ENCODE data around the gene GNAZ.
A peak's percentile ranks its signal among the peaks of the same experiment; 100 is the strongest.

Gene GNAZ

GRCh38 chr22:23093051-23093788 is 22.9 kb downstream of the GNAZ start:
- TF ChIP-seq EP300 (IDR thresholded peaks at IDR 0.05; ENCODE audit: borderline replicate concordance) (no peak), NFIC (IDR thresholded peaks at IDR 0.05) (0 out of 2 replicates have a peak, but pooled peaks have one; percentile 44)

- TF ChIP-seq USF1 (IDR thresholded peaks at IDR 0.05): no peak
- TF ChIP-seq EP300 (IDR thresholded peaks at IDR 0.05; ENCODE audit: borderline replicate concordance): no peak
- TF ChIP-seq NFIC (IDR thresholded peaks at IDR 0.05): no peak
- no peak for TF ChIP-seq FOXM1 (IDR thresholded peaks at IDR 0.05; ENCODE audit: borderline replicate concordance, low read depth)
- no peak for TF ChIP-seq TCF12 (IDR thresholded peaks at IDR 0.05; ENCODE audit: low read depth)
- no peak for TF ChIP-seq EGR1 (IDR thresholded peaks at IDR 0.05)
- TF ChIP-seq REST (IDR thresholded peaks at IDR 0.05; ENCODE audit: low read depth): no peak
Observed at GRCh38 chr22:23094260-23094659, 23.9 kb downstream of the GNAZ start.

- no peak for TF ChIP-seq CREB1 (IDR thresholded peaks at IDR 0.05; ENCODE audit: low read depth)
- TF ChIP-seq EGR1 (IDR thresholded peaks at IDR 0.05): no peak
- no peak for TF ChIP-seq EP300 (IDR thresholded peaks at IDR 0.05; ENCODE audit: borderline replicate concordance)
- TF ChIP-seq NFIC (IDR thresholded peaks at IDR 0.05): no peak
- no peak for TF ChIP-seq TCF12 (IDR thresholded peaks at IDR 0.05; ENCODE audit: low read depth)
- no peak for TF ChIP-seq ZBTB7A (IDR thresholded peaks at IDR 0.05; ENCODE audit: low read depth)
- no peak for TF ChIP-seq TEAD4 (IDR thresholded peaks at IDR 0.05)
- no peak for TF ChIP-seq YY1 (IDR thresholded peaks at IDR 0.05; ENCODE audit: low read depth)
- no peak for TF ChIP-seq REST (IDR thresholded peaks at IDR 0.05; ENCODE audit: low read depth)
- TF ChIP-seq TAF1 (IDR thresholded peaks at IDR 0.05; ENCODE audit: low read depth): no peak
- no peak for TF ChIP-seq CEBPB (IDR thresholded peaks at IDR 0.05)
- no peak for TF ChIP-seq RAD21 (IDR thresholded peaks at IDR 0.05; ENCODE audit: low read depth)
Observed at GRCh38 chr22:23094695-23095681, 24.7 kb downstream of the GNAZ start.

GRCh38 chr22:23095733-23096342 is 25.5 kb downstream of the GNAZ start:
- no peak for TF ChIP-seq MAX (IDR thresholded peaks at IDR 0.05)
- TF ChIP-seq TAF1 (IDR thresholded peaks at IDR 0.05; ENCODE audit: low read depth): no peak
- TF ChIP-seq EP300 (IDR thresholded peaks at IDR 0.05; ENCODE audit: borderline replicate concordance): no peak
- TF ChIP-seq YY1 (IDR thresholded peaks at IDR 0.05; ENCODE audit: low read depth): no peak
- TF ChIP-seq FOXM1 (IDR thresholded peaks at IDR 0.05; ENCODE audit: borderline replicate concordance, low read depth): no peak
- TF ChIP-seq NFIC (IDR thresholded peaks at IDR 0.05): no peak
- no peak for TF ChIP-seq EGR1 (IDR thresholded peaks at IDR 0.05)
- no peak for TF ChIP-seq USF1 (IDR thresholded peaks at IDR 0.05)
- TF ChIP-seq TCF12 (IDR thresholded peaks at IDR 0.05; ENCODE audit: low read depth): no peak
- no peak for TF ChIP-seq RAD21 (IDR thresholded peaks at IDR 0.05; ENCODE audit: low read depth)
- TF ChIP-seq CEBPB (IDR thresholded peaks at IDR 0.05): no peak
- no peak for TF ChIP-seq REST (IDR thresholded peaks at IDR 0.05; ENCODE audit: low read depth)

Data from Ishikawa (cell line).